ENCODE results near the gene PLPP3.

GRCh38 chr1:56538532-56538931 is 40.8 kb downstream of the PLPP3 start:
- TF ChIP-seq SMC3 (IDR thresholded peaks at IDR 0.05; ENCODE audit: low read depth, low read length) (no peak), CTCF (IDR thresholded peaks at IDR 0.05) (no peak)

Measured in SK-N-SH (cell line).